Measurements from ENCODE around the gene PTPRK. TPM values are rescaled to one million over a fixed set of nuclear protein-coding genes. Genes with fewer than 3 reads are reported as not detected.

Gene PTPRK
- total RNA-seq, 2 donors from 2014 or later, result 94.1 to 117 TPM

DNA sequence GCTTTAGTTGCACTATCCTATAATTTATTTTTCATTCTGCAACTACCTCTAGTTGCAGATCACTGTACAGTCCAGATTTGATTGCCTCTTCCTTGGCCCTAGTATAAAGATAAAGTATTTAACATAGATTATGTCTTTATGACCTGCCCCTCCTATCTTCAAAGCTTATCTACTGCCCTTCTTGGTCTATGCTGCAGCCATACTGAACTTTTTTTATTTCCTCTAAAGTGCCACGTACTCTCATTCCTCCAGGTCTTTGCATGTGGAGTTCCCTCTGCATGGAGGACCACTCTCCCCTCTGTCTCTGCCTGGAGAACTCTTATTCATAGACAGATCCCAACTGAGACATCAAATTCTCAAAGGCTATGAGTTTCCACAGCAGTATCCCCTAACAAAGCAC lies 168.0 kb downstream of the PTPRK start:
- peak overlapping the region; percentile 35 for H3K27ac ChIP-seq
- intact Hi-C loops (cut with DNase I), result no loop called here
- no peaks in the 10 kb centered on the region for H3K4me1 ChIP-seq
- no peaks in the 10 kb centered on the region for H3K27me3 ChIP-seq
- H3K36me3 ChIP-seq, result no peaks in the 10 kb centered on the region
- TF ChIP-seq, protein P1, sequence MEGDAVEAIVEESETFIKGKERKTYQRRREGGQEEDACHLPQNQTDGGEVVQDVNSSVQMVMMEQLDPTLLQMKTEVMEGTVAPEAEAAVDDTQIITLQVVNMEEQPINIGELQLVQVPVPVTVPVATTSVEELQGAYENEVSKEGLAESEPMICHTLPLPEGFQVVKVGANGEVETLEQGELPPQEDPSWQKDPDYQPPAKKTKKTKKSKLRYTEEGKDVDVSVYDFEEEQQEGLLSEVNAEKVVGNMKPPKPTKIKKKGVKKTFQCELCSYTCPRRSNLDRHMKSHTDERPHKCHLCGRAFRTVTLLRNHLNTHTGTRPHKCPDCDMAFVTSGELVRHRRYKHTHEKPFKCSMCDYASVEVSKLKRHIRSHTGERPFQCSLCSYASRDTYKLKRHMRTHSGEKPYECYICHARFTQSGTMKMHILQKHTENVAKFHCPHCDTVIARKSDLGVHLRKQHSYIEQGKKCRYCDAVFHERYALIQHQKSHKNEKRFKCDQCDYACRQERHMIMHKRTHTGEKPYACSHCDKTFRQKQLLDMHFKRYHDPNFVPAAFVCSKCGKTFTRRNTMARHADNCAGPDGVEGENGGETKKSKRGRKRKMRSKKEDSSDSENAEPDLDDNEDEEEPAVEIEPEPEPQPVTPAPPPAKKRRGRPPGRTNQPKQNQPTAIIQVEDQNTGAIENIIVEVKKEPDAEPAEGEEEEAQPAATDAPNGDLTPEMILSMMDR (IDR thresholded peaks at IDR 0.05), result no peak
- DNase-seq, result no peak
- no peaks in the 10 kb centered on the region for H3K9me3 ChIP-seq
- no peak overlapping the region for H3K4me3 ChIP-seq
- no peak overlapping the region for H3K9ac ChIP-seq (ENCODE audit: low read depth in 2 of 2, low read length in 2 of 2)

DNA sequence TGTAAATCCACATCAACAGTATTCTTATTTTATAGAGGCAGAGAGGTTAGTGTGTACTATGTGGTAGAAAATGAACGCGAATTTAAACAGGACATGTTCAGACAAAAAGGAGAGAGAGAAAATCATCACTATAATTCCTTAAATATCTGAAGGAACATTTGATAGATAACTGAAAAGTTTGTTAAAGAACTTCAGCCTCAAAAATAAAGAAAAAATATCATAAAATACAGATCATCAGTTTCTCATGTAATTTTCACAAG lies 169.2 kb downstream of the PTPRK start:
- no peaks in the 10 kb centered on the region for H3K27me3 ChIP-seq
- H3K4me1 ChIP-seq, result no peaks in the 10 kb centered on the region
- no peaks in the 10 kb centered on the region for H3K36me3 ChIP-seq
- DNase-seq, result no peak
- no peak overlapping the region for H3K4me3 ChIP-seq
- TF ChIP-seq, protein P1 (IDR thresholded peaks at IDR 0.05), result no peak
- no peak overlapping the region for H3K9ac ChIP-seq (ENCODE audit: low read depth in 2 of 2, low read length in 2 of 2)
- intact Hi-C loops (cut with DNase I), result no loop called here
- peak overlapping the region; percentile 21 for H3K27ac ChIP-seq
- no peaks in the 10 kb centered on the region for H3K9me3 ChIP-seq

DNA sequence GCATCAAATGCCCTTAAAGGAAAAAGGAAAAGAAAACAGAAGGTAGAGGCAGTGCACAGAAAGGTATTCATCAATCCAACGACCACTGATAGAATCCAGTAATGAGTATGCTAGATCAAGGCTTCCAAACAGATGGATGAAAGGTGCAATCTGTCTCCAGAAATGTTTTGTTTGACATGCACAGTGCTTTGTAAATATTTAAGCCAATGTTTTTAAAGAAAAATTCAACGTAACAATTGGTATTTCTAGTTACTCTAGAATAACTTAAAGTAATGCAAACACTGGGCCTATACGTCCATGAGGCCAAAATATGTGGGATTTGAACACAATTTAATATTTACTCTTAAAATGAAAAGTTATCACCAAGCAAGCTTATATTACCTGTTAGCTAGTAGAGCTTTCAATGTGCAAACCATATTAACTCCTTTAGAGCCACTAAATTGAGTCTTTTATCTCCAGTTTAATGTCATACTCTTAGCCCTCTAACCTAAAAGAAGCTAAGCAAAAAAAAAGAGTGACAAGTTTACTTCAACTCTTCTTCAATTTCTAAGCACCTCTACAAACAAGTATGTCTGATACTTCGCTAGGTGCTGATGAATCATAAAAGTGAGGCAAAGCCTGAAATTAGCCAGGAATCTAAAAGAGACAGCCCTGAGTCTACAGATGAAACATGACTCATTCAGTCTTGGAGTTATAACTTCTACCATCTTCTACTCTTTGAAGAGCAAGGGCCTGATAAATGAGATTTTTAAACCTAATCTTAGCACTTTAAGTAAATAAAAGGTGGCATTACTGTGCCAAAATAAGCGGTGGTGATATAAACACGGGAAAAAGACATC lies 169.8 kb downstream of the PTPRK start:
- Histone ChIP-seq H3K4me1 (no peaks in the 10 kb centered on the region), H3K27me3 (no peaks in the 10 kb centered on the region), H3K4me3 (no peak overlapping the region), H3K9me3 (no peaks in the 10 kb centered on the region), H3K27ac (peak overlapping the region; percentile 21), H3K9ac (ENCODE audit: low read depth in 2 of 2, low read length in 2 of 2) (no peak overlapping the region), H3K36me3 (no peaks in the 10 kb centered on the region)
- DNase-seq, result no peak
- intact Hi-C loops (cut with DNase I), result no loop called here
- TF ChIP-seq, protein P1 (IDR thresholded peaks at IDR 0.05), result no peak

DNA sequence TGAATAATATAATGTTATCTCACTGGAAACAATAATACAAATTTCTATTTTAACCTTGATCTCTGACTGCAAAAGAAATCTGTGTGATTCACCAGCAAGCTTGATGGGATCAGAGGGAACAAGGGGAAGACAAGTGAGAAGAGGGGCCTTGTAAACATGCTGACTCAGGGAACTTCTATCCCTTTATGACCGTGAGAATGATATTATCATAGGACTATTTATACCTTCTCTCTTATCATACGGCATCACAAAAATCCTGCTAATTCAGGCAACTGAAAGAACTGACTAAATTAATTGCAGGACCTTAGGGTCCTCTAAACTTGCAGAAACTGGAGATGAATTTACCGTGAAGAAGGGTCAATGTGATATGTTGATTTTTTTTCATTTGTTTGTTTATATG lies 173.3 kb downstream of the PTPRK start:
- TF ChIP-seq, protein P1 (IDR thresholded peaks at IDR 0.05), result no peak
- H3K4me3 ChIP-seq, result no peak overlapping the region
- no peaks in the 10 kb centered on the region for H3K9me3 ChIP-seq
- H3K9ac ChIP-seq (ENCODE audit: low read depth in 2 of 2, low read length in 2 of 2), result no peak overlapping the region
- H3K4me1 ChIP-seq, result no peaks in the 10 kb centered on the region
- H3K27ac ChIP-seq, result no peak overlapping the region
- no peak for DNase-seq
- intact Hi-C loops (cut with DNase I), result no loop called here
- H3K36me3 ChIP-seq, result no peaks in the 10 kb centered on the region
- H3K27me3 ChIP-seq, result no peaks in the 10 kb centered on the region

DNA sequence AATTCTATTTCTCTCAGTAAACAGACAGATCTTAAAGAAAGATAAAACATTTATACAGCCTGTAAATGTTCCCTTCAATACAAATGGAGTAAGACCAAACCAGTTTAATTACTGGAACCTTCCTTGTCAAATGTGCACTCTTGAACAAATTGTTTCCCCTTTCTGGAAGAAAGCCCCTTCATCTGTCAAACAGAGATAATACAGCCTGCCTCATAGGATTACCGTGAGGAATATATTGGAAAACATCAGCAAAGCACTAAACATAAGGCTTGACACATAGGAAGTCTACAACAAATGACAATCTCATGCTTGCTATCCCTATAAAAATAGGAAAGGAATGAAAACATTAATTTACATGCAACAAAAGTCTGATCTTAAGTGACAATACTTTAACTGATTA lies 173.8 kb downstream of the PTPRK start:
- H3K27ac ChIP-seq, result no peak overlapping the region
- no peak overlapping the region for H3K9ac ChIP-seq (ENCODE audit: low read depth in 2 of 2, low read length in 2 of 2)
- TF ChIP-seq, protein P1 (IDR thresholded peaks at IDR 0.05), result no peak
- intact Hi-C loops (cut with DNase I), result no loop called here
- no peaks in the 10 kb centered on the region for H3K36me3 ChIP-seq
- H3K4me3 ChIP-seq, result no peak overlapping the region
- no peaks in the 10 kb centered on the region for H3K9me3 ChIP-seq
- H3K4me1 ChIP-seq, result no peaks in the 10 kb centered on the region
- no peak for DNase-seq
- H3K27me3 ChIP-seq, result no peaks in the 10 kb centered on the region

All from colonic mucosa (tissue), 4 donors.